ENCODE data around the gene TGM2.

The TGM2 gene

DNA sequence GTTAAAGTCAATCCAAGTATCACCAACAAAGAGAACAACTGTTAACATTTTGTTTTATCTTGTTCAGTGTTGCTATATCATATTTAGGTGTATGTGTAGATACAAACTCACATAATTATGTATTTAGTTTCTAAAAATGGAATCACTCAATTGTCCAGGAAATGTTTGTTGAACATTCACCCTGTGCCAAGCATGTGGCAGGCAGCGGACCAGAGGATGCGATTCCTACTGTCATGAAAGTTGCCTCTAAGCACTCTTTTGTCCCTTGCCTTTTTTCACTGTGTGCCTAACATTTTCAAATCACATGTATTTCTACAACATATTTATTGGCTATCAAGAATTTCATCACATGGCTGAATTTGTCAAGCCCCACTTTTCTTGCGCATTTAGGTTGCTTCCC, 16.9 kb upstream of the TGM2 start:
- Histone ChIP-seq H3K9ac (ENCODE audit: low read length) (no peak overlapping the region), H3K36me3 (replicated peaks; ENCODE audit: low read depth, low read length) (no peaks in the 10 kb centered on the region), H3K27me3 (ENCODE audit: low read depth, low read length) (peaks cover 16% of the 10 kb centered on the region), H4K20me1 (ENCODE audit: insufficient read depth, low read length) (no peaks in the 10 kb centered on the region), H2AFZ (ENCODE audit: low read depth, low read length) (no peak overlapping the region), H3K79me2 (ENCODE audit: low read length) (no peaks in the 10 kb centered on the region), H3K4me1 (ENCODE audit: low read length) (peaks cover 17% of the 10 kb centered on the region), H3K9me3 (ENCODE audit: insufficient read depth, low read length) (no peaks in the 10 kb centered on the region), H3K4me2 (ENCODE audit: low read length) (0 out of 2 replicates have a peak overlapping the region, but pooled peaks have one; percentile 57), H3K27ac (ENCODE audit: low read length) (no peak overlapping the region), H3K4me3 (ENCODE audit: low read length) (no peak overlapping the region)
- TF ChIP-seq, protein P1, sequence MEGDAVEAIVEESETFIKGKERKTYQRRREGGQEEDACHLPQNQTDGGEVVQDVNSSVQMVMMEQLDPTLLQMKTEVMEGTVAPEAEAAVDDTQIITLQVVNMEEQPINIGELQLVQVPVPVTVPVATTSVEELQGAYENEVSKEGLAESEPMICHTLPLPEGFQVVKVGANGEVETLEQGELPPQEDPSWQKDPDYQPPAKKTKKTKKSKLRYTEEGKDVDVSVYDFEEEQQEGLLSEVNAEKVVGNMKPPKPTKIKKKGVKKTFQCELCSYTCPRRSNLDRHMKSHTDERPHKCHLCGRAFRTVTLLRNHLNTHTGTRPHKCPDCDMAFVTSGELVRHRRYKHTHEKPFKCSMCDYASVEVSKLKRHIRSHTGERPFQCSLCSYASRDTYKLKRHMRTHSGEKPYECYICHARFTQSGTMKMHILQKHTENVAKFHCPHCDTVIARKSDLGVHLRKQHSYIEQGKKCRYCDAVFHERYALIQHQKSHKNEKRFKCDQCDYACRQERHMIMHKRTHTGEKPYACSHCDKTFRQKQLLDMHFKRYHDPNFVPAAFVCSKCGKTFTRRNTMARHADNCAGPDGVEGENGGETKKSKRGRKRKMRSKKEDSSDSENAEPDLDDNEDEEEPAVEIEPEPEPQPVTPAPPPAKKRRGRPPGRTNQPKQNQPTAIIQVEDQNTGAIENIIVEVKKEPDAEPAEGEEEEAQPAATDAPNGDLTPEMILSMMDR (IDR thresholded peaks at IDR 0.05; ENCODE audit: low read depth, low read length) = no peak
- TF ChIP-seq EZH2phosphoT487 (IDR thresholded peaks at IDR 0.05; ENCODE audit: low read depth) = no peak

DNA sequence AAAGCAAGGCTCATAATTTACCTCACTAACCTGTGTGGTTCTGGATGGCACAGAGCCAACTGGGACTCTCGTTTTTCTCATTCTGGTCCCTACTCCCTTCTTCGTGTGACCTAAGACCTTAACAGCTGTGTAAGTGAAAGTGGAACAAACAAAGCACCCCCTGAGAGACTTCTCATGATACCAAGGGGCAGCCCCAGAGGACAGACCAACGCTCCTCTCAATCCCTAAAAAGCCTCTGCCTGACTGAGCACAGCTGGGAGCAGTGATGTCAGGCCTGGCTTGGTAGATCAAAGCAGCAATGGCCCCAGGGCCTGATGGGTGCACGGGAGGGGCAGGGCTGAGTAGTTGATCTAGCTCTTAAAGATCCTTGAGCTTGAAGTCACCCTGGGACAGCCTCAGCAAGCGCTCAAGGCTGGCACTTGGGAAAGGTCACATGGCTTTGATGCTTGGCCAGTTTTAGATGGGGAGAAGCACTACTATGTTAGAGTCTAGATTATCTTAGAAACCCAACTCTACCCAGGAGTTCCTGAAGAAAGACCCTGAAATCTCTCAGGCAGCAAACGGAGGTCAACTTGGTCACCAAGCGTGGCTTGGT, 16.2 kb upstream of the TGM2 start:
- TF ChIP-seq, protein P1 (IDR thresholded peaks at IDR 0.05; ENCODE audit: low read depth, low read length) = no peak
- no peak for TF ChIP-seq EZH2phosphoT487 (IDR thresholded peaks at IDR 0.05; ENCODE audit: low read depth)
- Histone ChIP-seq H2AFZ (ENCODE audit: low read depth, low read length) (no peak overlapping the region), H3K9me3 (ENCODE audit: insufficient read depth, low read length) (no peaks in the 10 kb centered on the region), H3K27me3 (ENCODE audit: low read depth, low read length) (peaks cover 16% of the 10 kb centered on the region), H4K20me1 (ENCODE audit: insufficient read depth, low read length) (no peaks in the 10 kb centered on the region), H3K27ac (ENCODE audit: low read length) (0 out of 2 replicates have a peak overlapping the region, but pooled peaks have one; percentile 7), H3K4me1 (ENCODE audit: low read length) (peaks cover 17% of the 10 kb centered on the region), H3K9ac (ENCODE audit: low read length) (peak overlapping the region; percentile 5; the same call in 1 of the 2 replicates), H3K79me2 (ENCODE audit: low read length) (no peaks in the 10 kb centered on the region), H3K4me2 (ENCODE audit: low read length) (peak overlapping the region; percentile 57), H3K4me3 (ENCODE audit: low read length) (peak overlapping the region; percentile 20), H3K36me3 (replicated peaks; ENCODE audit: low read depth, low read length) (no peaks in the 10 kb centered on the region)

DNA sequence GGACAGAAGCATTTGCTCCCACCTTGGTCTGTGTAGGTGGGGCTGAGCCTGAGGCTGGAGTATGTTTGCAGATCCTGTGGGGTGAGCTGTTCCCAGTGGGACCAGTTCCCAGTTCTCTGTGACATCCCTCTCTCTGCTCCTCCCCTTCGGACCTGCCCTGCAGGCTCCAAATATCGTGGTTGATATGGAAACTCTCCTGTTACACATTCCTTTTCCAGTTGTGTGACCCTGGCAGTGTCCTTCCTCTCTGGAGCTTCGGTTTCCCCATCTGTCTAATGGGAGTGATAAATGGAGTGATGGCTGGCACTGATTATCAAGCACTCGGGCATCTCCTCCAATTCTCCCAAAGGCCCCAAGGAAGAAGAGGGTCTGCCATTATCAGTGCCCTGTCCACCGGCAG, 15.7 kb upstream of the TGM2 start:
- no peak overlapping the region for H3K9ac ChIP-seq (ENCODE audit: low read length)
- H3K4me2 ChIP-seq (ENCODE audit: low read length) = peak overlapping the region; percentile 57
- no peaks in the 10 kb centered on the region for H4K20me1 ChIP-seq (ENCODE audit: insufficient read depth, low read length)
- 0 out of 2 replicates have a peak overlapping the region, but pooled peaks have one; percentile 7 for H3K27ac ChIP-seq (ENCODE audit: low read length)
- peaks cover 16% of the 10 kb centered on the region for H3K27me3 ChIP-seq (ENCODE audit: low read depth, low read length)
- H2AFZ ChIP-seq (ENCODE audit: low read depth, low read length) = no peak overlapping the region
- H3K36me3 ChIP-seq (replicated peaks; ENCODE audit: low read depth, low read length) = no peaks in the 10 kb centered on the region
- no peaks in the 10 kb centered on the region for H3K79me2 ChIP-seq (ENCODE audit: low read length)
- peaks cover 17% of the 10 kb centered on the region for H3K4me1 ChIP-seq (ENCODE audit: low read length)
- H3K4me3 ChIP-seq (ENCODE audit: low read length) = peak overlapping the region; percentile 20; the same call in 1 of the 2 replicates
- TF ChIP-seq, protein P1 (IDR thresholded peaks at IDR 0.05; ENCODE audit: low read depth, low read length) = no peak
- TF ChIP-seq EZH2phosphoT487 (IDR thresholded peaks at IDR 0.05; ENCODE audit: low read depth) = no peak
- H3K9me3 ChIP-seq (ENCODE audit: insufficient read depth, low read length) = no peaks in the 10 kb centered on the region

DNA sequence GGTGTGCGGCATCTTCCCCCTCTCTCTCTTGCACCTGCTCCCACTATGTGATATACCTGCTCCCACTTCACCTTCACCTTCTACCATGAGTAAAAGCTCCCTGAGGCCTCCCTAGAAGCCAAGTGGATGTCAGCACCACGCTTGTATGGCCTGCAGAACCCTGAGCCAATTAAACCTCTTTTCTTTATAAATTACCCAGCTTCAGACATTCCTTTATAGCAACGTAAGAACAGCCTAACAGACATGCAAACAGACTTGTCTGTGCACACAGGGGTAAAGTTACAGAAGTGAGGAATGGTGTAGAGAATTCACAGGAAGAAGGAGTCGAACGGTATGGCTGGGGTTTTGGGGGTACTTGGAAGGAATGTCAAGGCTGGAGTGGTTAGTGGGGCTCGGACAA, 14.8 kb upstream of the TGM2 start:
- TF ChIP-seq, protein P1 (IDR thresholded peaks at IDR 0.05; ENCODE audit: low read depth, low read length) = no peak
- no peak for TF ChIP-seq EZH2phosphoT487 (IDR thresholded peaks at IDR 0.05; ENCODE audit: low read depth)
- Histone ChIP-seq H3K9ac (ENCODE audit: low read length) (no peak overlapping the region), H3K4me2 (ENCODE audit: low read length) (no peak overlapping the region), H3K36me3 (replicated peaks; ENCODE audit: low read depth, low read length) (no peaks in the 10 kb centered on the region), H3K4me3 (ENCODE audit: low read length) (no peak overlapping the region), H3K9me3 (ENCODE audit: insufficient read depth, low read length) (no peaks in the 10 kb centered on the region), H3K27me3 (ENCODE audit: low read depth, low read length) (peaks cover 16% of the 10 kb centered on the region), H2AFZ (ENCODE audit: low read depth, low read length) (no peak overlapping the region), H4K20me1 (ENCODE audit: insufficient read depth, low read length) (no peaks in the 10 kb centered on the region), H3K27ac (ENCODE audit: low read length) (no peak overlapping the region), H3K4me1 (ENCODE audit: low read length) (peaks cover 17% of the 10 kb centered on the region), H3K79me2 (ENCODE audit: low read length) (no peaks in the 10 kb centered on the region)
